ENCODE measurements around the gene DENND6B. TPM values are rescaled to one million over a fixed set of nuclear protein-coding genes. Genes with fewer than 3 reads are reported as not detected.

The DENND6B gene
- total and polyA plus RNA-seq, 2 of the 13 experiments (the other 11 are each of a cell fraction or from before 2014, with no cell fraction given) = 0.95 to 3.8 TPM

- no peak for TF ChIP-seq CSRNP2 (CRISPR knock-in tag; conservative IDR thresholded peaks at IDR 0.05; ENCODE audit: low read depth)
- no peak for TF ChIP-seq ZNF589 (CRISPR knock-in tag; conservative IDR thresholded peaks at IDR 0.05)
- TF ChIP-seq STAT6 (CRISPR knock-in tag; IDR thresholded peaks at IDR 0.05; ENCODE audit: borderline replicate concordance) = no peak
- TF ChIP-seq FOXO4 (CRISPR knock-in tag; conservative IDR thresholded peaks at IDR 0.05) = no peak
- TF ChIP-seq SSRP1 (CRISPR knock-in tag; IDR thresholded peaks at IDR 0.05) = no peak
- peak; percentile 95 for TF ChIP-seq ETV5 (CRISPR knock-in tag; IDR thresholded peaks at IDR 0.05; ENCODE audit: borderline replicate concordance)
- TF ChIP-seq ZNF777 (CRISPR knock-in tag; IDR thresholded peaks at IDR 0.05) = no peak
- no peak for TF ChIP-seq GPN1 (CRISPR knock-in tag; IDR thresholded peaks at IDR 0.05; ENCODE audit: borderline replicate concordance)
- peak; percentile 70 for TF ChIP-seq MAX (IDR thresholded peaks at IDR 0.05)
- TF ChIP-seq RFXAP (CRISPR knock-in tag; IDR thresholded peaks at IDR 0.05; ENCODE audit: borderline replicate concordance) = peak; percentile 83
- TF ChIP-seq RFX5 (IDR thresholded peaks at IDR 0.05; ENCODE audit: low read depth, low read length) = no peak
- no peak for TF ChIP-seq ZNF530 (CRISPR knock-in tag; IDR thresholded peaks at IDR 0.05; ENCODE audit: low read depth)
- peak; percentile 88 for TF ChIP-seq ZNF431 (CRISPR knock-in tag; IDR thresholded peaks at IDR 0.05; ENCODE audit: borderline replicate concordance, low read depth)
- TF ChIP-seq DMAP1 (CRISPR knock-in tag; IDR thresholded peaks at IDR 0.05) = peak; percentile 79
- no peak for TF ChIP-seq SMARCE1 (IDR thresholded peaks at IDR 0.05; ENCODE audit: borderline replicate concordance)
- 0 out of 2 replicates have a peak, but pooled peaks have one; percentile 50 for TF ChIP-seq HOXA5 (CRISPR knock-in tag; IDR thresholded peaks at IDR 0.05)
- TF ChIP-seq TP53 (CRISPR knock-in tag; conservative IDR thresholded peaks at IDR 0.05) = peak; percentile 66; the same call in 1 of the 2 replicates
- TF ChIP-seq ZNF607 (CRISPR knock-in tag; IDR thresholded peaks at IDR 0.05; ENCODE audit: borderline replicate concordance) = peak; percentile 80
- TF ChIP-seq BRCA1 (CRISPR knock-in tag; IDR thresholded peaks at IDR 0.05) = peak; percentile 85
- TF ChIP-seq HMG20A (CRISPR knock-in tag; IDR thresholded peaks at IDR 0.05; ENCODE audit: borderline replicate concordance) = peak; percentile 47; the same call in 1 of the 2 replicates
- TF ChIP-seq EHMT2 (IDR thresholded peaks at IDR 0.05; ENCODE audit: borderline replicate concordance, low read depth, low read length) = no peak
- TF ChIP-seq HDAC2 (CRISPR knock-in tag; IDR thresholded peaks at IDR 0.05) = peak; percentile 91
These were observed 33.1 kb downstream of the DENND6B start (continued) for GRCh38 chr22:50293441-50294318.

All from HepG2 (cell line).